Loucy (cell line): Measurements from ENCODE around the gene ADGRD2.
A peak's percentile ranks its signal among the peaks of the same experiment; 100 is the strongest.

Source experiments
- H2AFZ ChIP-seq: fragments of 200-600 bp; sonication (generic); 2 replicates; pipeline ENCODE4 v1.6.0; 2016; ENCODE audit warnings: antibody characterized with exemption, mild to moderate bottlenecking, low read length, moderate library complexity
- H3F3A ChIP-seq: fragments of 200-600 bp; 2 replicates; pipeline ENCODE4 v1.6.0; 2016; ENCODE audit warnings: antibody characterized with exemption, low read depth, mild to moderate bottlenecking
- H3K27me3 ChIP-seq: fragments of 200-600 bp; sonication (generic); 2 replicates; pipeline ENCODE4 v1.6.1; 2014; ENCODE audit warnings: low read length, mild to moderate bottlenecking; ENCODE audit not compliant: insufficient read depth, poor library complexity, severe bottlenecking
- H3K36me3 ChIP-seq: fragments of 200-600 bp; sonication (generic); 2 replicates; pipeline ENCODE4 v1.6.1; 2016; ENCODE audit warnings: low read length; ENCODE audit not compliant: insufficient read depth
- H3K4me1 ChIP-seq: fragments of 200-600 bp; sonication (generic); 2 replicates; pipeline ENCODE4 v1.5.1; 2014; ENCODE audit warnings: low read length, mild to moderate bottlenecking; ENCODE audit not compliant: insufficient read depth, poor library complexity, severe bottlenecking
- H3K4me2 ChIP-seq: fragments of 200-600 bp; sonication (generic); 2 replicates; pipeline ENCODE4 v1.6.0; 2014; ENCODE audit warnings: antibody characterized with exemption, low read length, low read depth, mild to moderate bottlenecking; ENCODE audit not compliant: poor library complexity, severe bottlenecking
- H3K4me3 ChIP-seq: fragments of 200-600 bp; sonication (generic); 2 replicates; pipeline ENCODE4 v1.5.1; 2014; ENCODE audit warnings: low read length, mild to moderate bottlenecking, mixed read lengths; ENCODE audit not compliant: poor library complexity, severe bottlenecking
- H3K79me2 ChIP-seq: fragments of 200-600 bp; sonication (generic); 2 replicates; pipeline ENCODE4 v1.6.1; 2014; ENCODE audit warnings: low read length; ENCODE audit not compliant: insufficient read depth
- H3K9ac ChIP-seq: fragments of 200-600 bp; sonication (generic); 2 replicates; pipeline ENCODE4 v1.6.0; 2014; ENCODE audit warnings: mild to moderate bottlenecking, low read depth, low read length, moderate library complexity; ENCODE audit not compliant: poor library complexity, severe bottlenecking
- H3K9me2 ChIP-seq: fragments of 200-600 bp; sonication (generic); replicated peaks from 2 replicates; pipeline ENCODE4 v1.6.1; 2016; ENCODE audit warnings: low read depth, low read length, mixed read lengths
- H3K9me3 ChIP-seq: fragments of 200-600 bp; sonication (generic); 2 replicates; pipeline ENCODE4 v1.6.1; 2014; ENCODE audit warnings: mild to moderate bottlenecking, antibody characterized with exemption, low read length, low read depth; ENCODE audit not compliant: insufficient read depth
- H4K20me1 ChIP-seq: fragments of 200-600 bp; sonication (generic); 2 replicates; pipeline ENCODE4 v1.6.0; 2014; ENCODE audit warnings: antibody characterized with exemption, low read length, mild to moderate bottlenecking; ENCODE audit not compliant: insufficient read depth, poor library complexity, severe bottlenecking
- EZH2phosphoT487 ChIP-seq: fragments of 200-600 bp; IDR thresholded peaks from 2 replicates; pipeline ENCODE4 v1.6.1; 2018; ENCODE audit warnings: antibody characterized with exemption, mild to moderate bottlenecking, moderate library complexity, borderline replicate concordance
- TF ChIP-seq, protein P1 (sequence below): fragments of 200-600 bp; sonication (generic); conservative IDR thresholded peaks from 2 replicates; pipeline ENCODE4 v1.5.1; 2014; ENCODE audit warnings: mild to moderate bottlenecking, antibody characterized with exemption, low read length

ADGRD2 gene

DNA sequence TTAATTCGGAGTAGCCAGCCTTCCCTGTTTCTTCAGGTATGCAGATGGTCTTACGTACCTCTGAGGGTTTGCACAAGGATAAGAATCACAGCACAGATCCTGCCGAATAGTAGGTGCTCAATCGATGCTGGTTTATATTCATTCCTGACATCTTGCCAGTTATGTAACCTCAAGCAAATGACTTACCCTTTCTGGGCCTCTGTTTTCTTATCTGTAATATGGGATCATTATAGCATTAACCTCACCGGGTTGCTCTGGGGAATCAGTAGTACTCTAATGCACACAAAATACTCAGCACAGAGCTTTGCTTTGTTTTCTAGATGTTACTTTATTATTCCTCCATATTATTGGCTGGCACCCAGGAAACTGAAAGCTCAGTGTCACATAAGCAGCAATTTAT is 64.6 kb downstream of the ADGRD2 start:
- H3K79me2 ChIP-seq: no peaks in the 10 kb centered on the region
- H3K27me3 ChIP-seq: no peaks in the 10 kb centered on the region
- no peaks in the 10 kb centered on the region for H4K20me1 ChIP-seq
- H3K4me3 ChIP-seq: no peak overlapping the region
- H2AFZ ChIP-seq: no peak overlapping the region
- H3K36me3 ChIP-seq: no peaks in the 10 kb centered on the region
- H3K9ac ChIP-seq: no peak overlapping the region
- TF ChIP-seq, protein P1, sequence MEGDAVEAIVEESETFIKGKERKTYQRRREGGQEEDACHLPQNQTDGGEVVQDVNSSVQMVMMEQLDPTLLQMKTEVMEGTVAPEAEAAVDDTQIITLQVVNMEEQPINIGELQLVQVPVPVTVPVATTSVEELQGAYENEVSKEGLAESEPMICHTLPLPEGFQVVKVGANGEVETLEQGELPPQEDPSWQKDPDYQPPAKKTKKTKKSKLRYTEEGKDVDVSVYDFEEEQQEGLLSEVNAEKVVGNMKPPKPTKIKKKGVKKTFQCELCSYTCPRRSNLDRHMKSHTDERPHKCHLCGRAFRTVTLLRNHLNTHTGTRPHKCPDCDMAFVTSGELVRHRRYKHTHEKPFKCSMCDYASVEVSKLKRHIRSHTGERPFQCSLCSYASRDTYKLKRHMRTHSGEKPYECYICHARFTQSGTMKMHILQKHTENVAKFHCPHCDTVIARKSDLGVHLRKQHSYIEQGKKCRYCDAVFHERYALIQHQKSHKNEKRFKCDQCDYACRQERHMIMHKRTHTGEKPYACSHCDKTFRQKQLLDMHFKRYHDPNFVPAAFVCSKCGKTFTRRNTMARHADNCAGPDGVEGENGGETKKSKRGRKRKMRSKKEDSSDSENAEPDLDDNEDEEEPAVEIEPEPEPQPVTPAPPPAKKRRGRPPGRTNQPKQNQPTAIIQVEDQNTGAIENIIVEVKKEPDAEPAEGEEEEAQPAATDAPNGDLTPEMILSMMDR: no peak
- TF ChIP-seq EZH2phosphoT487: no peak
- no peaks in the 10 kb centered on the region for H3F3A ChIP-seq
- H3K9me3 ChIP-seq: no peaks in the 10 kb centered on the region
- no peak overlapping the region for H3K4me2 ChIP-seq
- no peaks in the 10 kb centered on the region for H3K9me2 ChIP-seq
- peaks cover 3% of the 10 kb centered on the region for H3K4me1 ChIP-seq

- no peaks in the 10 kb centered on the region for H3K27me3 ChIP-seq
- TF ChIP-seq, protein P1: no peak
- no peak for TF ChIP-seq EZH2phosphoT487
Observed at GRCh38 chr9:124517600-124517999, 67.3 kb downstream of the ADGRD2 start.

GRCh38 chr9:124518116-124518515 is 67.9 kb downstream of the ADGRD2 start:
- H3K27me3 ChIP-seq: no peaks in the 10 kb centered on the region
- no peak for TF ChIP-seq EZH2phosphoT487
- TF ChIP-seq, protein P1: no peak
- no peaks in the 10 kb centered on the region for H3K79me2 ChIP-seq
- H3K9me2 ChIP-seq: no peaks in the 10 kb centered on the region
- H3K36me3 ChIP-seq: no peaks in the 10 kb centered on the region
- no peak overlapping the region for H2AFZ ChIP-seq
- H3F3A ChIP-seq: no peaks in the 10 kb centered on the region
- H4K20me1 ChIP-seq: no peaks in the 10 kb centered on the region
- no peak overlapping the region for H3K4me2 ChIP-seq
- no peaks in the 10 kb centered on the region for H3K9me3 ChIP-seq
- H3K4me1 ChIP-seq: peaks cover 3% of the 10 kb centered on the region
- H3K9ac ChIP-seq: no peak overlapping the region
- no peak overlapping the region for H3K4me3 ChIP-seq

More at GRCh38 chr9:124517600-124517999, 67.3 kb downstream of the ADGRD2 start:
- Histone ChIP-seq H3K9me3 (no peaks in the 10 kb centered on the region), H3K9ac (no peak overlapping the region), H3K4me2 (peak overlapping the region; percentile 3), H2AFZ (no peak overlapping the region), H3K4me1 (peaks cover 3% of the 10 kb centered on the region), H3F3A (no peaks in the 10 kb centered on the region), H3K79me2 (no peaks in the 10 kb centered on the region), H3K4me3 (no peak overlapping the region), H3K9me2 (no peaks in the 10 kb centered on the region), H3K36me3 (no peaks in the 10 kb centered on the region), H4K20me1 (no peaks in the 10 kb centered on the region)
